Measurements from ENCODE around the gene SETDB2. TPM values are rescaled to one million over a fixed set of nuclear protein-coding genes. Genes with fewer than 3 reads are reported as not detected.

The SETDB2 gene
- total and polyA plus RNA-seq, 10 of the 15 experiments (the other 5 are each of a cell fraction or from before 2014, with no cell fraction given) = 1.2 to 10.0 (median 7.4) TPM

GRCh38 chr13:49424011-49424560 is 20.0 kb upstream of the SETDB2 start:
- in situ Hi-C loops (cut with MboI) = loop anchor here (5.0 kb wide), 1 partner anchor 183 kb away; no protein-coding TSS in a partner anchor
- H3K36me3 ChIP-seq (ENCODE audit: control insufficient read depth in 2 of 2, insufficient read depth in 2 of 2, low read length in 1 of 2) = no peaks in the 10 kb centered on the region; a peak in 1 of 4 replicates
- intact Hi-C loops (cut with micrococcal nuclease; ENCODE audit: unreplicated experiment) = loop anchor here (5.0 kb wide), 1 partner anchor 122 kb away; no protein-coding TSS in a partner anchor
- no peak for TF ChIP-seq USF2 (IDR thresholded peaks at IDR 0.05; ENCODE audit: borderline replicate concordance, low read depth, low read length)
- no peak for TF ChIP-seq KAT2A (conservative IDR thresholded peaks at IDR 0.05; ENCODE audit: control insufficient read depth, low read depth, low read length)
- TF ChIP-seq ZZZ3 (IDR thresholded peaks at IDR 0.05; ENCODE audit: control insufficient read depth, insufficient read length, low read depth) = no peak
- no peaks in the 10 kb centered on the region for H3K9me3 ChIP-seq (replicated peaks; ENCODE audit: control insufficient read depth, insufficient read depth, low read length)
- no peak overlapping the region for H3K4me3 ChIP-seq
- H3K27me3 ChIP-seq (replicated peaks in 1 of 2; ENCODE audit: control insufficient read depth in 2 of 2, insufficient read depth in 2 of 2, low read length in 1 of 2) = no peaks in the 10 kb centered on the region
- ATAC-seq (no peak), DNase-seq (ENCODE audit: low read depth, low spot score) (no peak), FAIRE-seq (no peak)
- BruUV-seq (replicated peaks) = no TSS peak
- POLR2A ChIA-PET = no interaction called here
- H4K20me1 ChIP-seq (ENCODE audit: control insufficient read depth, insufficient read depth) = no peaks in the 10 kb centered on the region
- H3K9ac ChIP-seq (ENCODE audit: control insufficient read depth, insufficient read depth, low read length) = no peak overlapping the region
- WGBS (ENCODE audit: insufficient coverage, insufficient replicate concordance, low lambda C conversion rate, missing lambda C conversion rate) = 90% methylated on average over 7 of the region's 7 CpGs
- RAD21 ChIA-PET (ENCODE audit: unreplicated experiment) = interaction anchor here (0.5 kb wide), 1 partner anchor 327 kb away, joined by 3 read pairs; no protein-coding TSS in a partner anchor
- no peak overlapping the region for H2AFZ ChIP-seq (ENCODE audit: control insufficient read depth, low read depth, low read length)
- CTCF ChIA-PET = no interaction called here
- no peak overlapping the region for H3K27ac ChIP-seq (ENCODE audit: control insufficient read depth, insufficient read depth)
- SMC1A ChIA-PET (ENCODE audit: uncharacterized antibody, unreplicated experiment) = no interaction called here
- H3K4me2 ChIP-seq (ENCODE audit: control insufficient read depth, insufficient read depth) = no peak overlapping the region
- no peaks in the 10 kb centered on the region for H3K79me2 ChIP-seq (ENCODE audit: control insufficient read depth, insufficient read depth, low read length)
- H3K4me1 ChIP-seq (ENCODE audit: control insufficient read depth, insufficient read depth, low read length) = no peaks in the 10 kb centered on the region

- ChIA-PET RAD21 (ENCODE audit: unreplicated experiment) (no interaction called here), CTCF (interaction anchor here (0.9 to 1.1 kb wide), 2 partner anchors 176 to 179 kb away, joined by 4 to 5 read pairs; no protein-coding TSS in a partner anchor), SMC1A (ENCODE audit: uncharacterized antibody, unreplicated experiment) (interaction anchor here (0.6 to 1.6 kb wide), 4 partner anchors 8 to 180 kb away, joined by 3 to 4 read pairs (median 3); no protein-coding TSS in a partner anchor), POLR2A (interaction anchor here (1.2 kb wide), 1 partner anchor 16 kb away, joined by 3 read pairs; the partner anchor contains the start of genes CAB39L and SETDB2)
- H3K36me3 ChIP-seq (ENCODE audit: control insufficient read depth in 2 of 2, insufficient read depth in 2 of 2, low read length in 1 of 2) = no peaks in the 10 kb centered on the region; a peak in 1 of 4 replicates
- DNase-seq (ENCODE audit: low read depth, low spot score) (no peak), FAIRE-seq (no peak), ATAC-seq (no peak)
- H3K27me3 ChIP-seq (replicated peaks in 1 of 2; ENCODE audit: control insufficient read depth in 2 of 2, insufficient read depth in 2 of 2, low read length in 1 of 2) = no peaks in the 10 kb centered on the region
- in situ Hi-C loops (cut with MboI) (no loop called here), intact Hi-C loops (cut with micrococcal nuclease; ENCODE audit: unreplicated experiment) (no loop called here)
- H3K4me2 ChIP-seq (ENCODE audit: control insufficient read depth, insufficient read depth) = no peak overlapping the region
- H3K79me2 ChIP-seq (ENCODE audit: control insufficient read depth, insufficient read depth, low read length) = no peaks in the 10 kb centered on the region
- H3K9ac ChIP-seq (ENCODE audit: control insufficient read depth, insufficient read depth, low read length) = no peak overlapping the region
- no peak overlapping the region for H2AFZ ChIP-seq (ENCODE audit: control insufficient read depth, low read depth, low read length)
- 65% methylated on average over 2 of the region's 2 CpGs for WGBS (ENCODE audit: insufficient coverage, insufficient replicate concordance, low lambda C conversion rate, missing lambda C conversion rate)
- no peaks in the 10 kb centered on the region for H4K20me1 ChIP-seq (ENCODE audit: control insufficient read depth, insufficient read depth)
- no peak overlapping the region for H3K27ac ChIP-seq (ENCODE audit: control insufficient read depth, insufficient read depth)
- no peaks in the 10 kb centered on the region for H3K9me3 ChIP-seq (replicated peaks; ENCODE audit: control insufficient read depth, insufficient read depth, low read length)
- TF ChIP-seq POU2F2 (IDR thresholded peaks at IDR 0.05; ENCODE audit: borderline replicate concordance, low read depth, low read length) = no peak
- TF ChIP-seq TCF3 (IDR thresholded peaks at IDR 0.05; ENCODE audit: borderline replicate concordance, insufficient read depth, low read depth, low read length) = no peak
- TF ChIP-seq SIN3A (IDR thresholded peaks at IDR 0.05; ENCODE audit: low read depth, low read length) = no peak
- TF ChIP-seq SMC3 (IDR thresholded peaks at IDR 0.05; ENCODE audit: borderline replicate concordance, low read length) = no peak
- H3K4me1 ChIP-seq (ENCODE audit: control insufficient read depth, insufficient read depth, low read length) = no peaks in the 10 kb centered on the region
- H3K4me3 ChIP-seq = no peak overlapping the region
- no TSS peak for BruUV-seq (replicated peaks)
Measured at GRCh38 chr13:49428041-49428763, 15.9 kb upstream of the SETDB2 start.

Data from GM12878 (cell line).